GM21526 (cell line): ENCODE measurements around the gene PACS2.
"Not testable (repeated sequence)": the region's sequence is repeated elsewhere in the genome, so short reads cannot be mapped to it uniquely, and the experiment has no call there.

Experiments
- ATAC-seq: cut with Tn5 transposase; IDR thresholded peaks from one replicate; pipeline ENCODE4 v1.9.1; 2021; ENCODE audit warnings: moderate library complexity; ENCODE audit not compliant: unreplicated experiment, low FRiP score

Gene PACS2

DNA sequence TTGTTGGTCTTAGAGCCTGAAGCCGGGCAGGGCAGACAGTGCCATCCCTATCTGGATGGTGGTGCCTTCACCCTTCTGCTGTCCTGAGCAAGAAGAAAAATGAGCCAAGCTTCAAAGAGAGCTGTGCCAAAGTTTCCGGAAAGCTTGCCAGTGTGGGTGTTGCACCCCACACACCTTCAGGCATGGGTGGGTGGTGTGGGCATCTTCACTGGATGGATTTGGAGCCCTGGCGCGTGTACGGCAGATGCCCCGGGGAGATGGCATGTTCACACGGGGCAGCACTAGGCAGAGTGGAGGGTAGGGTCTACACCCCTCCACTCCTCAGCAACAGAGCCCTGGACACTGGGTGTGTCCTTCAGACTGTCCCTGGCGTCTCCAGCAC is 33.0 kb downstream of the PACS2 start:
- no peak for ATAC-seq

DNA sequence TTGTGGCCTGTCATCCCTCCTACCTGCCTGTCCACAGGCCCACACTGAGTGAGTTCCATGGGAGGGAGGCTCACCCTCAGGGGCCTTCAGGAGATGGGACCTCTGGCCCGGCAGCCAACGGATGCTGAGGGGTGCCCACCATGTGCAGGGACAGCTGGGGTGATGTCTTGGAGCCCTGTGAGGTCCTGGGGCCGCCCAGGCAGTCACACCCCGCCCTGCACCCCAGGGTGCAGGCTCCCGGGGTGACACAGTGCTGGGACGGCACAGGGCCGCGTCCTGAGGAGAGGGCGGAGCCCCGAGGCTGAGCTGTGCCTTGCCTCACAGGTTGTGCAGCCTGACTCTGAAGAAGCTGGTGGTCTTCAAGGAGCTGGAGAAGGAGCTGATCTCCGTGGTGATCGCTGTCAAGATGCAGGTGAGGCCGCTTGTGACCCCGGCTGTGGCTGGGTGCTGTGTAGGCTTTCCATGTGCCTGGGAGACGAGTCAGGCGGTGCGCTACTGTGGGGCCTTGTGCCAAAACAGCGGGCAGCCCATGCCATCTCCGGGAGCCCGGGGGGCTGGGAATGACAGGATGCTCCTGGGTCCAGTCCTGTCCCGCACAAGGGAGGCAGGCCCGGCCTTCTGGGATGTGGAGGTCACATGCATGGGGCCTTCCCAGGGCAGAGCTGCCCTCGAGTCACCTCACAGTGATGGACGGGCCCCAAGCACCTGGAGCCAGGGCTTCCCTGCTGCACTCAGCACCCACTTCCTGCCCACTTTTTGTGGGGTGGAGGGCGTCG is 33.8 kb downstream of the PACS2 start:
- ATAC-seq = no peak

DNA sequence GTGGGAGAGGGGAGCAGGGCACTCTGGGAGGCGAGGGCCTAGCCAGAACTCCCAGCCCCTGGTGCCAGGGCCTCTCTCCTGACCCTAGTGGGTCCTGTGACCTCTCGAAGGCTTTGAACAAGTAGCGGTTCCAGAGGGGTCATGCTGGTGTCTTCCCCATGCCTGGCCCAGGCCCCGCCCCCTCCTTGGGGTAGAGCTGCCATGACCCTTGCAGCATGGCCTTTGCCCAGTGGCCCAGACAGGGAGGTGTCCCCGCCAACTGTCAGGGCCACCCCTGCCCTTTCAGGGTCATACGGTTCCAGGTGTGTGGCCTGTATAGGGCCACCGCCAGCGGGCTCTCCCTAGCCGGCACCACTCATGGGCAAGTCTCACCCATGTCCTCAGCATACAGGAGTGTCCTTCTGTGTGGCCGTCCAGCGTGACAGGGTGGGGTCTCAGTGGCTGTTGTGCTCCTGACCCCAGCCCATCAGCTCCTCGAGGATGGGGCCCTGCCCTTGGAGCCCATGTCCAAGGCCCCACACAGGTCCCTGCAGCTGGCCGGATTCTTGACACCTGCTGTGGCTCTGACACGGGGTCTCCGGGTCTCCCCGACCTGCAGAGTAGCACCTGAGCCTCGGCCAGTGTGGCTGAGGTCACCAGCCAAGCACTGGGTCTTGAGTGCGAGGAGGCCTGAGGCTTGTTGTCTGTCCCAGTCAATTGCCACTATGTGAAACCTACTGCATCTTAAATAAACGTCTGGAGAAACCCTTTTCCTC is 34.6 kb downstream of the PACS2 start:
- no peak for ATAC-seq

DNA sequence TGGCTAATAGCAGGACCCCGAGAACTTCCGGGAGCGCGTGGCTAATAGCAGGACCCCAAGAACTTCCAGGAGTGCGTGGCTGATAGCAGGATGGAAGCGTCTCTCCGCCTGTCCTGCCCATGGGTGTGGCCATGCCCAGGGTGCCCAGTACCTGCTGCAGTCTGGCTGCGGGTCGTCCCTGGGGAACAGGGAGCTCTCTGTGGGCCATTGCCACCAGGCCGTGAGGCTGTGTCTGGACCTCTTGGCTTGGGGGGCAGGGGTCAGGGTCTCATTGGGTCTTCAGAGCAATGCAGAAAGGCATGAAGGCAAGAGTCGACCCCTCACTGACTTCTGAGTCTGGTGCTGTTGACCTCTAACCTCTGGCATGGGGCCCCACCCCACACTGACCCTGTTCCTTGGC is 35.4 kb downstream of the PACS2 start:
- ATAC-seq = no peak

DNA sequence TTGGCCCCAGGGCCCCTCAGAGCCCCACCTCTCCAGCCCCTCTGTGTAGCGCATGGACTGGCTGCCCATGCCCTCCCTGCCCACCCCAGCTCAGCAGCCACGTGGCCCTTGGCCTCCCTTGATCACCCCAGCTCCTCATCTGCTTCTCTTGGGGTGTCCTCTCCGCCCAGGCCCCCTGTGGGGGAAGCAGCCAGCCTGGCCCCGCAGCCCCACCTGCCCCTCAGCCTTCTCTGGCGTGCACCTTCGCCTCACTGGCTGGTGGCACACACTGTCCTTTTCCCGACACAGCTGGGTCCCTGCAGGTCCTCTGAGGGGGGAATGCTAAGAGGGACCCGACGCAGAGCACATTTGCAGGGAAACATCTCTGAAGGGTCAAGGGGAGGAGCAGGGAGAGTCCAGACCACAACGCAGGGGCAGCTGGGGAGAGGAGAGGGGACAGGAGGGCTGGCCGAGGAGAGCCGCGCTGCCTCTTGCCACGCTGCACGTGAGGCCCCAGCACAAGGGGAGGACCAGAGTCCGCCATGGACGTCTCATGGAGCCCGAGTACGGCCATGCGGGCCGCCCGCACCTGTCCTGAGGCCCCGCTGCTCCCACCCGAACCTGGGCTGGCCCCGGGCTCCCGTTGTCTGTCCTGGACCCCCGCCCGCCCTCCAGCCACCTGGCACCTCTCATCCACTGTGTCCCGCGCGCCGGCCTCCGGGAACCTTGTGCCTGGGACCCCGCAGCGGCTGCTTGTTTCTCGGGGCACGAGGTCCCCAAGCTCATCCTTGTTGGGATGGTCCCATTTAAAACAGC is 36.1 kb downstream of the PACS2 start:
- ATAC-seq = no peak

DNA sequence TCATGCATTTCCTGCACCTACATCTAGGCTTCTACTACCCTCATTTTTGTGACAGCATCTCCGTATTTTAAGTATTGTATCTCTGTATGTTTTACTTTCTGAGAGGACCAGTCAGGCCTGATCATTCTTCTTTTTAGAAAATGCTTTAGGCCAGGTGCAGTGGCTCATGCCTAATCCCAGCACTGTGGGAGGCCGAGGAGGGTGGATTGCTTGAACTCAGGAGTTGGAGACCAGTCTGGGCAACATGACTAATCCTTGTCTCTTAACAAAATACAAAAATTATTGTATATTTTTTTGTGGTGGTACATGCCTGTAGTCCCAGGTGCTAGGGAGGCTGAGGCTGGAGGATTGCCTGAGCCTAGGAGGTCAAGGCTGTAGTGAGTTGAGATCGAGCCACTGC is 36.9 kb downstream of the PACS2 start:
- ATAC-seq = no peak

DNA sequence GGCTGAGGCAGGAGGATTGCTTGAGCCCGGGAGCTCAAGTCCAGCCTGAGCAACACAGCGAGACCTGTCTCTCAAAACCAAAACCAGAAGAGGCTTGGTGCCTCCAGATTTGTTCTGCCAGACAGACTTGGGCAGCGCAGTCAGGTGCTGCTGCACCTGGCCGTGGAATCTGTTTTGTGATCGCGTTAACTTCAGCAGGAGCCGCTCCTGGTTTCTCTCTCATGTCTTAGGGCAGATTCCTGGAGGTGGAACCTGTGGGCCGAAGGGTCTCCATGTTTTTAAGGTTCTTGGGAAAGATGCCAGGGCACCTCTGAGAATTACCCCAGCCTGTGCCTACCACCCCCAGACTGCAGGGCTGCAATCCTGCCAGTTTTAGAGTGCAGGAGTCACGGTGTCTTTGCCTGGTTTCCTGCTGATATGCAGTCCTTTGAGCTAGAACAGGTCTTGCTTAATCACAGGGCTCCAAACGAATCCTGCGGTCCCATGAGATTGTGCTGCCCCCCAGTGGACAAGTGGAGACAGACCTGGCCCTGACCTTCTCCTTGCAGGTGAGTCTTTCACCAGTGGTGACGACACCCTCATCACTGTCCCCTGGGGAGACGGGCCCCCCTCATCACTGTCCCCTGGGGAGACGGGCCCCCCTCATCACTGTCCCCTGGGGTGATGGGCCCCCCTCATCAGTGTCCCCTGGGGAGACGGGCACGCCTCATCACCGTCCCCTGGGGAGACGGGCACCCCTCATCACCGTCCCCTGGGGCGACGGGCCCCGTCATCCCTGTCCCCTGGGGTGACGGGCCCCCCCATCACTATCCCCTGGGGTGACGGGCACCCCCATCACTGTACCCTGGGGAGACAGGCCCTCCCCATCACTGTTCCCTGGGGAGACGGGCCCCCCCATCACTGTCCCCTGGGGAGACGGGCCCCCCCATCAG is 37.6 kb downstream of the PACS2 start:
- no peak for ATAC-seq

DNA sequence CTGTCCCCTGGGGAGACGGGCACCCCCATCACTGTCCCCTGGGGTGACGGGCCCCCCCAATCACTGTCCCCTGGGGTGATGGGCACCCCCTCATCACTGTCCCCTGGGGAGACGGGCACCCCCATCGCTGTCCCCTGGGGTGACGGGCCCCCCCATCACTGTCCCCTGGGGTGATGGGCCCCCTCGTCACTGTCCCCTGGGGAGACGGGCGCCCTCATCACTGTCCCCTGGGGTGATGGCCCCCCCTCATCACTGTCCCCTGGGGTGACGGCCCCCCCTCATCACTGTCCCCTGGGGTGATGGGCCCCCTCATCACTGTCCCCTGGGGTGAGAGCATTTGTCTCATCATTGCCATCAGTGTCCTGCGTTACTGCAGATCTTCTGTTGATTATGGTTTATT is 38.6 kb downstream of the PACS2 start:
- ATAC-seq = no peak

DNA sequence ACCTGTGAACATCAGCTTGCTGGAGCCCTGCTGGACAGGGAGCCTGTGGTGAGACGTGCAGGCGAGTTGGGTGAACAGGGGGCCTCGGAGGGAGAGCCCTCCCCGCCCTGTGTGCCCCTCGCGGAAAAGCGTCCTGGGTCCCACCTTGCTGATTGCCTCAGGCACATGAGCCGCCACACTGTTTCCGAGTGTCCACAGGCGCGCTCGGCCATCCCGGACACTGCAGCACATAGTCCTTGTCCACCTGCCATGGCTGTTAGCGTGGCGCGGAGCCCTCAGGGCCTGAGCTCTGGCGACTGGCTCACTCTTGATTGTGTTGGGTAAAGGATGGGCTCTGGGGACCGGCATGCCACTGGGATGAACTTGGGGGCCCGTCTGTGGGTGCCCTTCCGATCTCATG is 40.0 kb downstream of the PACS2 start:
- no peak for ATAC-seq

DNA sequence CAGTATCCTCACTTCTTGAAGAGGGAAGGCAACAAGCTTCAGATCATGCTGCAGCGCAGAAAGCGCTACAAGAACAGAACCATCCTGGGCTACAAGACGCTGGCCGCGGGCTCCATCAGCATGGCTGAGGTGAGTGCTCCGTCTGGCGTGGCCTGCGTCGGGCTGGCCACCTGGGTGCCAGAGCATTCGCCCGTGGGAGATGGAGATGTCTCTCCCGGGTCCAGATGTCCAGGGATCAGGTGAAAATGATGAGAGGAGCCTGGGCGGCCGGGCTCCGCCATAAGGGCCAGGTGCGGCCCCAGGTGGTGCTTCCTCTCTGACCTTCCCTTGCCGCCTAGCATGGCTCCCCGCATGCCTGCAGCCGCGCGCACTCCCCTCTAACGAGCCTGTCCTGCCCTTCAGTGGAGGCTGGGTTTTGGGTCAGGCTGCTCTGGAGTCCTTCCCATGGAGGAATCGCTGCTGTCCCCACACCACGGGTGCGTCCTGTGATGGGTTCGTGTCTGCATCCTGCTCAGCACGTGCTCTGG is 40.6 kb downstream of the PACS2 start:
- no peak for ATAC-seq

DNA sequence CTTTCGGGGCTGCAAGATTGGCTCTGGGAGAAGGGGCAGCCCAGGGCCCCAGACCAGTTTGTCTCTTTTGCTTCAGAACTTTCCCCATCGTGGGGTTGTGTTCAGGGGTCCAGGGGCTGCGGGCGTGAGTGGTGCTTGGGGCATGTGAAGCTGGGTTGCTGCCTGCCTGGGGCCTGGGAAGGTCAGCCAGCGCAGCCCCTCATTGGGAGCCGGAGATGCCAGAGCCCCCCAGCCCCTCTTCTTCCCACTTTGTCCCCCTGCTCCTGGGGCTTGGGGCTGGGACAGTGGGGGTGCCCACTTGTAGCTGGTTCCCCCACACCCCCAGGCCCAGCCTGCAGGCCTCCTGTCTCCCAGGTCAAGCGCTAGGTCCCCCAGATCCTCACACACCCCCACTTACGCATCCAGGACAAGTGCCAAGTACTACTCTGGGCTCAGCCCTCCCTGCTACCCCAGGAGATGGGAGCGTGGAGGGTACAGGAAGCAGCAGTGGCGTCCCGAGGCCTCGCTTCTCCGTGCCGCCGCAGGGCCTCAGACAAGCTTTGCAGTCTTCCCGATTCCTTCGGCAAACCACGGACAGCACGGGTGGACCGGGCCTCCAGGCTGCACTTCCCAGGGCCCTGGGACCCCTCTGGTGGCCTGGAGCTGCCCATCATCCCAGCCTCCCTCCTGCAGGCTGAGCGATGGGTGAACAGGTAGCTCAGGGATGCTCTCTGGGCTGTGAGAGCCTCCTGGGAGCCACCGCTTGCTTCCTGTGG is 41.5 kb downstream of the PACS2 start:
- ATAC-seq = no peak

DNA sequence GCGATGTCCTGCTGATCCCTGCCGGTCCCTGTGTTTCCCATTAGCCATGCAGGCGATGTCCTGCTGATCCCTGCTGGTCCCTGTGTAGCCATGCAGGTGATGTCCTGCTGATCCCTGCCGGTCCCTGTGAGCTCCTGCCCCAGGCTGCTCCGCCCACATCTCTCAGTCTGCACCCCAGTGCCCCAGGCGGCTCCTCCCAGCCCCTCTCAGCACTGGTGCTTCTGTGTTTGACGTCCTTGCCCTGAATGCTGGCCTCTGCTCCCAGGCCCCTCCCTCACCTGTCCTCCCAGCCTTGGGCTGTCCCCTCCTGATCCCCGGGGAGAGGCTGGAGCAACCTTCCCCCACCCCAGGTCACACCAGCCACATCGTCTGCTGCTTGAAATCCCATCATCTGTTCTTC is 42.4 kb downstream of the PACS2 start:
- no peak for ATAC-seq

DNA sequence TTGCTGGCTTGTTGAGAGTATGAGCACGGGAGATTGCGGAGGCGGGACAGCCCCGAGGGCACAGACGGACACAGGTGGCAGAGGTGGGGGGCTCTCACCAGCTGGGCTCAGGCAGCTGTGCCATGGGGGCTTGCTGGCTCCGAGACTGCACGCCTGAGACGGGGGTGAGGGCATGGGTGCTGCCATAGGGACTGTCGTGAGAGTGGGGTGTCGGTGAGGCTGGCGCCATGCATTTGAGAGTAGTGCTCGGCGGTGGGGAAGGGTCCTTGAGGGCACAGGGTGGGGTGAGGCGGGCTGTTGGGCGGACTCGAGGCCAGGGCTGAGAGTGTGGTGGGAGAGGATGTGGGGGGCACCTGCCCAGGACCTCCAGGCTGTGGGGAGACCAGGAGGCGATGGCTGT is 43.1 kb downstream of the PACS2 start:
- no peak for ATAC-seq

DNA sequence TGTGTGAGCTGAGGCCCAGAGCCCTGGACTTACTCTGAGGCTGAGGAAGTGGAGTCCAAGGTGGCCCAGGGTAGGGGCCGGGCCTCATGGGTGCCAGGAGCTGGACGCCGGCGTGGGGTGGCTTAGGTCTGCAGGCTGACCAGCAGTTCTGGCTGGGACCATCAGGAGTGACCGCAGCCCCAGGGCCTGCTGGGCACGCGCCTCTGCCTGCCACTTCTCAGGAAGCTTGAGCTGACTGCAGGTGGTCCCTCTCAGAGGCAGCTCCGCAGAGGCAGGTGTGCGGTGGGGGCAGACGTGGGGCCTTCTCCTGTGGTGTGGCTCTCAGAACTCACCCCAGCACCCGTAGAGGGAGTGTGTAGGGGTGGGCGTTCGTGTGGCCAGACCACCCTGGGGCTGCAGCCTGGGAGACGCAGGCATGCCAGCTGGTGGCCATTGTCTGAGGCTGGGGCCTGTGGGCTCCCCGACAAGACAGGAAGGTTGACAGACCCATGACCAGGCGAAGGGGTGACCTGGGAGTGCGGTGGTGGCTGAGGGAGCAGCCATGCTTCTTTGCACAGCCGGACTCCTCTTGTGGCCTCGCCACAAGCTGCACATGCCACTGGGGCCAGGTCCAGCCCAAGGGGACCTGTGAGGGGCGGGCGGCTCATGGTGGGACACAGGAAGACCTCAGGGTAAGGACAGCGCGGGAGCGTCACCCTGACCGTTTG is 43.7 kb downstream of the PACS2 start:
- ATAC-seq = no peak

DNA sequence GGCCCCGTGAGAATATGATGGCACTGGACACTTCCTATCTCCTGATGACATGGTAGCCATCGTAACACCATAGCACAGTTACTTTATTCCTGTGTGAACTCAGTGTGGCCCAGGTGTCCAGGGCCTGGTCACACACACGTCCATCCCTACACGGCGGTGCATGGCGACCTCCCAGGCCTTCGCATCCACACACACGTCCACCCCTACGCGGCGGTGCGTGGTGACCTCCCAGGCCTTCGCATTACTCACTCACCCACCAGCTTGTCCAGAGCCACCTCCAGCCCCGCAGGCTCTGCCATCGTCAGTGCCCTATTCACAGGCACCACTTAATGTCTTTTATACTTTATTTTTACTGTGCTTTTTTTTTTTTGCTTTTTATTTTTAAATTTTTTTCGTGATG is 44.4 kb downstream of the PACS2 start:
- no peak for ATAC-seq

DNA sequence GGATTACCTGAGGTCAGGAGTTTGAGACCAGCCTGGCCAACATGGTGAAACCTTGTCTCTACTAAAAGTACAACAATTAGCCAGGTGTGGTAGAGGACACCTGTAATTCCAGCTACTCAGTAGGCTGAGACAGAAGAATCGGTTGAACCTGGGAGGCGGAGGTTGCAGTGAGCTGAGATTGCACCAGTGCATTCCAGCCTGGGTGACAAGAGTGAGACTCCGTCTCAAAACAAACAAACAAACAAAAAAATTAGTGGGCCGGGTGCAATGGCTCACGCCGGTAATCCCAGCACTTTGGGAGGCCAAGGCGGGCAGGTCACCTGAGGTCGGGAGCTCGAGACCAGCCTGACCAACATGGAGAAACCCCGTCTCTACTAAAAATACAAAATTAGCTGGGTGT is 46.9 kb downstream of the PACS2 start:
- not testable (repeated sequence) for ATAC-seq

DNA sequence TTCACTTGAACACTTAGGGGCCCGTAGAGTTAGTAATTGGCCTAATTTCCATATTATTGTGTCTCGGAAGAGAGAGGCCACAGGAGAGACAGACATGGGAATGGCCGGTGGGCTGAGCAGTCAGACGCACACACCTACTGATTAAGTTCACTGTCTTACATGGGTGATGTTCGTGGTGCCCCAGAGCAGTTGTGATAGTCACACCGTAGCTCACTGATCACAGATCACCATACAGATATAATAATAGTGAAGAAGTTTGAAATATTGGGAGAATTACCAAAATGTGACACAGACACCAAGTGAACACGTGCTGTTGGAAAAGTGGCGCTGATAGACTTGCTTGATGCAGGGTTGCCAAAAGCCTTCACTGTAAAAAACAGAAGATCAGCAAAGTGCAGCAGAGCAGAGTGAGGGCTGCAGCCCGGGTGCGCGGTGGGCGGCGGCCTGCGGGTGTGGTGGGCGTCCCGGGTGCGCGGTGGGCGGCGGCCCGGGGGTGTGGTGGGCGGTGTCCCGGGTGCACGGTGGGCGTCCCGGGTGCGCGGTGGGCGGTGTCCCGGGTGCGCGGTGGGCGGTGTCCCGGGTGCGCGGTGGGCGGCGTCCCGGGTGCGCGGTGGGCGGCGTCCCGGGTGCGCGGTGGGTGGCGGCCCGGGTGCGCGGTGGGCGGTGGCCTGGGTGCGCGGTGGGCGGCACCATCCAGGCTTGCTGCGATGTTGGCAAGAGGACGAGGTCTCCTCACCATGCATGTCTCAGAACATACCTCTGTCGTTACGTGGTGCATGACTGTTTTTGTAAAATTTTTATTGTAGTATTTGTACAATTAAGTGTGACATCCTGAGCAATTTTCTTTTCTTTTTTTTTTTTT is 49.5 kb downstream of the PACS2 start:
- no peak for ATAC-seq

DNA sequence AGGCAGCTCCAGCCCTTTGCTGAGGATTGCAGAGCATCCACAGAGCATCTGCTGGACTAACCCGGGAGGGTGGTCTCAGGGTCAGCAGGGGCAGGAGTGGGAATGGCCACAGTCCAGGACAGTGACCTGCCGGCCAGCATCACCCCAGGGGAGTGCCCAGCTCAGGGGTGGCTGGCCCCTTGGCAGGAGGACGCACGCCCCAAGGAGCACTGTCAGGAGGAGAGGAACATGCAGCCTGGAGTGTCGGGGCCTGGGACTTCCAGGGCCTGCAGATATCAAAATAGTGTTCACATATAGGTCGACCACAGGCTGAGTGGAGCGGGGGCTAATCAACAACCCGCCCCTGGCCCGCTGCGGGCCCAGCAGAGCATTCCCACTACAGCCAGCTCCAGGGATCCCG is 50.6 kb downstream of the PACS2 start:
- ATAC-seq = no peak
